Transverse colon (tissue), 3 donors: ENCODE data around the gene TWIST2.

ENCODE experiments used
- POLR2A ChIP-seq: fragments of 450-650 bp; IDR thresholded peaks from one replicate; pipeline ENCODE4 v1.6.1; 2016; ENCODE audit warnings: antibody characterized with exemption, mild to moderate bottlenecking, moderate library complexity
- TF ChIP-seq, protein P1 (sequence below), 5 experiments: fragments of 200-600 bp in 3 of 5; fragments of 450-650 bp in 2 of 5; sonication (generic) in 3 of 5; IDR thresholded peaks; 1 replicate in 2 of 5; 2 replicates in 3 of 5; pipeline ENCODE4 v1.5.1; 2016 to 2017; ENCODE audit warnings: antibody characterized with exemption in 5 of 5, inconsistent platforms in 3 of 5, mild to moderate bottlenecking in 2 of 5, moderate library complexity in 1 of 5

- TF ChIP-seq, protein P1, sequence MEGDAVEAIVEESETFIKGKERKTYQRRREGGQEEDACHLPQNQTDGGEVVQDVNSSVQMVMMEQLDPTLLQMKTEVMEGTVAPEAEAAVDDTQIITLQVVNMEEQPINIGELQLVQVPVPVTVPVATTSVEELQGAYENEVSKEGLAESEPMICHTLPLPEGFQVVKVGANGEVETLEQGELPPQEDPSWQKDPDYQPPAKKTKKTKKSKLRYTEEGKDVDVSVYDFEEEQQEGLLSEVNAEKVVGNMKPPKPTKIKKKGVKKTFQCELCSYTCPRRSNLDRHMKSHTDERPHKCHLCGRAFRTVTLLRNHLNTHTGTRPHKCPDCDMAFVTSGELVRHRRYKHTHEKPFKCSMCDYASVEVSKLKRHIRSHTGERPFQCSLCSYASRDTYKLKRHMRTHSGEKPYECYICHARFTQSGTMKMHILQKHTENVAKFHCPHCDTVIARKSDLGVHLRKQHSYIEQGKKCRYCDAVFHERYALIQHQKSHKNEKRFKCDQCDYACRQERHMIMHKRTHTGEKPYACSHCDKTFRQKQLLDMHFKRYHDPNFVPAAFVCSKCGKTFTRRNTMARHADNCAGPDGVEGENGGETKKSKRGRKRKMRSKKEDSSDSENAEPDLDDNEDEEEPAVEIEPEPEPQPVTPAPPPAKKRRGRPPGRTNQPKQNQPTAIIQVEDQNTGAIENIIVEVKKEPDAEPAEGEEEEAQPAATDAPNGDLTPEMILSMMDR (IDR thresholded peaks at IDR 0.05): no peak
- TF ChIP-seq POLR2A: no peak
Measured at GRCh38 chr2:238859636-238860347, 11.9 kb downstream of the TWIST2 start.
